Stimulated activated naive B cell treated with anti-CD40 and anti-IgM and Interleukin-4, amounts not matched to agents 10 μg/mL and 1 μg/mL and 100 μg/mL, for 72 hours (primary cell): ENCODE measurements around the gene RWDD4.

Source experiments
- ATAC-seq, 2 donors: fragments of 150-1000 bp; cut with Tn5 transposase; replicated peaks; 2 replicates each; pipeline ENCODE4 v1.10.0; 2021; ENCODE audit warnings: moderate library complexity in 1 of 2
- DNase-seq: peaks from one replicate; pipeline ENCODE4 v3.0.0; 2021
- H3K27ac Mint-ChIP-seq: one replicate; pipeline ENCODE4 v1.8.0; 2022; ENCODE audit warnings: mild to moderate bottlenecking, mixed read lengths
- H3K27me3 Mint-ChIP-seq, 2 donors: one replicate each; pipeline ENCODE4 v1.8.0; 2022; ENCODE audit warnings: mixed read lengths in 2 of 2
- H3K36me3 Mint-ChIP-seq, 2 donors: one replicate each; pipeline ENCODE4 v1.8.0; 2022; ENCODE audit warnings: mixed read lengths in 2 of 2, mild to moderate bottlenecking in 1 of 2
- H3K4me1 Mint-ChIP-seq, 2 donors: one replicate each; pipeline ENCODE4 v1.8.0; 2022; ENCODE audit warnings: mixed read lengths in 2 of 2, mild to moderate bottlenecking in 1 of 2
- H3K4me3 Mint-ChIP-seq, 2 donors: one replicate each; pipeline ENCODE4 v1.8.0; 2022; ENCODE audit warnings: mild to moderate bottlenecking in 2 of 2, mixed read lengths in 2 of 2, moderate library complexity in 1 of 2
- H3K9me3 Mint-ChIP-seq, 2 donors: one replicate each; pipeline ENCODE4 v1.8.0; 2022; ENCODE audit warnings: mixed read lengths in 2 of 2, mild to moderate bottlenecking in 1 of 2

Gene RWDD4

DNA sequence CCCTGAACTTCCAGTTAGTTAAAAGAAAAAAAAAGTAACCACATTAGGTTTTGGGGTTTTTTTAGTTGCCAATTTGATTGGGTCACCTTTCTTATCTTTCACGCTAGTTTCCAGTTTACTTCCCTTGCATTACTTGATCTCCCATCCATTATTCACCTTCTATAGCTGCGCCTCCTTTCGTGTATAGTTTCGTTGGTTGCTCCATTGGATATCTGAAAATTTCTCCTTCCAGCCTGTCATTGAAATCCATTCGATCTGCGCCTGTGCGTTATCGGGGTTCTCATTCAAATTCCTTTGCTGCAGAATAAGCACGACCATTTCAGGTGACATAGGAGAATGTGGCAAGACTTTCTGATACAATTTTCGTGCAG is 872 bp upstream of the RWDD4 start:
- H3K4me3 Mint-ChIP-seq = peak overlapping the region; percentile 86 to 98
- peak overlapping the region; percentile 96 for H3K27ac Mint-ChIP-seq
- peaks cover 19 to 38% of the 10 kb centered on the region in 2 donors for H3K4me1 Mint-ChIP-seq
- H3K36me3 Mint-ChIP-seq = peaks cover 3 to 11% of the 10 kb centered on the region in 2 donors
- DNase-seq (no peak), ATAC-seq (no peak)
- no peaks in the 10 kb centered on the region for H3K9me3 Mint-ChIP-seq
- no peaks in the 10 kb centered on the region for H3K27me3 Mint-ChIP-seq

DNA sequence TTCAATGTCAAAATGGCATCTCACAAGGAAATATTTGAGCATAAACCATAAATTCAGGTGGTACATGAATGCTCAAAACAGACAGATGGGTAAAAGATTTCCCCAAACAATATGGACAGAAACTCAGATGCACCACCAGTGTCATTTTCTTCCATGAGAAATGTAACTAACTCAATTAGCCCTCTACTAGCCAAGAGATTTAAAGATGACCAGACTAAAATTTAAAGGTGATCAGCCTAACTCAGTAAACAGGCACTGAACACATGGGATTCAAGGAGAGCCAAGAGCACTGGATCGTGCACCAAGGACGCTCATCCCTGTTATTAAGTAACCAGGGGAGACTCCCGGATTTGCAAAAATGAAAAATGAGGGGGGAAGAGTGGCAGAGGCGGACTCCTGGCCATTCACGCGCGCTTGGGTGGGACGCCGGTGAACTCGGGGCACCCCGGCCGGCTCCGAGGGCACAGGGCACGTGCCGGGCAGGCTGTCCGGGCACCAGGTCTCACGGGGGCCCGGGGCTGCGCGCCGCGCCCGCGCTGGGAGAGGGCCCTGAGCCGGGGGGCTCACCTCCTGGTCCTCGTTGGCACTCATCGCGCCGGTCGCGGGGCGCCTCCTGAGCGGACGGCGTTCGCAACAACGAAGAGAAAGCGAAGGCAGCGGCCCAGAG is 490 bp downstream of the RWDD4 start:
- no peak for DNase-seq

DNA sequence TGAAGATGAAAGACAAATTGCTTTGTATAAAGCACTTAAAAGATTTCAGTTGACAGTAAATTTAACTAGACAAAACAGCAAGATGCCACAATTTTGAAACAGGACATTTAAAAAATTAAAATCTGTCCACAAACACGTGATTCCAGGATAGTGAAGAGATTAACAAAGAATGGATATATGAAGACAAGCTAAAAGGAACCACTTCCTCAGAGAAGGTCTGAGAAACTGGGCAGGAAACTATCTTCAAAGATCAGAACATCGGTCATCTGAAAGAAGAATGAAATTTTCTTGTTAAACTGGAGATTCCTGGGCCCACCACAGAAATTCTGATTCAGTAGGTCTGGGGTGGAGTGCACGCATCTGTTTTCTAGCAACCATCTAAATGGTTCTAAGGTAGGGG is 1.4 kb downstream of the RWDD4 start:
- H3K27me3 Mint-ChIP-seq = no peaks in the 10 kb centered on the region
- H3K27ac Mint-ChIP-seq = no peak overlapping the region
- ATAC-seq (no peak), DNase-seq (no peak)
- peak overlapping the region; percentile 86 to 98 for H3K4me3 Mint-ChIP-seq
- H3K36me3 Mint-ChIP-seq = peaks cover 15 to 25% of the 10 kb centered on the region in 2 donors
- no peaks in the 10 kb centered on the region for H3K9me3 Mint-ChIP-seq
- peaks cover 19 to 32% of the 10 kb centered on the region in 2 donors for H3K4me1 Mint-ChIP-seq

More for the DNA sequence above, 490 bp downstream of the RWDD4 start:
- Mint-ChIP-seq H3K27me3 (no peaks in the 10 kb centered on the region), H3K4me3 (peak overlapping the region; percentile 86 to 98), H3K9me3 (no peaks in the 10 kb centered on the region), H3K36me3 (peaks cover 8 to 17% of the 10 kb centered on the region in 2 donors), H3K27ac (peak overlapping the region; percentile 96), H3K4me1 (peaks cover 19 to 32% of the 10 kb centered on the region in 2 donors)
- ATAC-seq = peak; percentile 36 to 41

DNA sequence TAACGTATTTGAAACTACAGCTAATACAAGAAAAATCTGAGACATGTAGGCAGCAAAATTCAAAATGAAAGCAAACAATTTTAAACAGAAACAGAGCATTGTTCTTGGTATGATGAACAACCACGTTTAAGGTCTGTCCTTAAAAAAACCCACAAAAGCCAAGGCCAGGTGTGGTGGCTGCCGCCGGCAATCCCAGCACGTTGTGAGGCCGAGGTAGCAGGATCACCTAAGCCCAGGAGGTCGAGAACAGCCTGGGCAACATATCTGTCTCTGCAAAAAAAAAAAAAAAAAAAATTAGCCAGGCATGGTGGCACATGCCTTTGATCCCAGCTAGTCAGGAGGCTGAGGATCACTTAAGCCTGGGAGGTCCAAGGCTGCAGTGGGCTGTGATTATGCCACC is 13.7 kb downstream of the RWDD4 start:
- H3K9me3 Mint-ChIP-seq = no peaks in the 10 kb centered on the region
- H3K4me1 Mint-ChIP-seq = no peaks in the 10 kb centered on the region
- no peak overlapping the region for H3K4me3 Mint-ChIP-seq
- H3K36me3 Mint-ChIP-seq = peaks cover 20 to 22% of the 10 kb centered on the region in 2 donors
- ATAC-seq = no peak
- DNase-seq = no peak
- H3K27ac Mint-ChIP-seq = no peak overlapping the region
- no peaks in the 10 kb centered on the region for H3K27me3 Mint-ChIP-seq

DNA sequence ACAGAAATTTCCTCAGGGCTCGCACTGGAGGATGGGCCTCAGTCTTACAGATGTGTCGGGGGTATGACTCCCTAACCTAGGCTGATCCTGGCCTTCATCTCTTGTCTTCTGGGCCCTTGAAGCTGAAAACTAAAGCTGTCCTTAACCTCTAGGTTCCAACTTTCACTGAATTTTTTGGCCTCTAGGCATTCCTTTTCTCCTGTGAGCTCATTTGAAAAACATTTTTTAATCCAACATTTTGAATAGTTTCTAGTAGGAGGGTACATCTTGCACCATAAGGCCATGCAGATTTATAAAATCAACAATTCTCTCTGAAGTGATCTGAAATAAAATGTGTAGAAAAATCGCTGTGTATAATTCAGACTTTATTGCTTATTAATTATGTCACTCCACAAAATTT is 19.7 kb downstream of the RWDD4 start:
- H3K27ac Mint-ChIP-seq = no peak overlapping the region
- no peaks in the 10 kb centered on the region for H3K27me3 Mint-ChIP-seq
- H3K9me3 Mint-ChIP-seq = no peaks in the 10 kb centered on the region
- no peak for DNase-seq
- ATAC-seq = no peak
- no peaks in the 10 kb centered on the region for H3K4me1 Mint-ChIP-seq
- peaks cover 13 to 20% of the 10 kb centered on the region in 2 donors for H3K36me3 Mint-ChIP-seq
- H3K4me3 Mint-ChIP-seq = no peak overlapping the region

DNA sequence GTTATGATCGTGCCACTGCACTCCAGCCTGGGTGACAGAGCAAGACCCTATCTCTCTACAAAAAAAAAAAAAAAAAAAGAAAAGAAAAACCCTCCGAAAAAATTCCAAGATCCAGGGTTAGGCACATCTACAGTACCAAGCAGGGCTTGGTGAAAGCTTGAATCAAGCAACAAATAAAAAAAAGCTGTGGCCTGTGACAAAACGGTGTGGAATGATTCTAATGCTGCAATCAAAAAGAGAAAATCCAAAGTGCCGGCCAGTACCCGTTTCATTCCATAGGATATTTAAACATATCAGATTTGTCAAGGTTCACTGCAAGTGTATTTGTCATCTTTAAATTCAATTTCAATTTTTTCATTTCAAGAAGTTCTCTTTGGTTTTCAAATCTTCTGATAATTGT is 20.5 kb downstream of the RWDD4 start:
- ATAC-seq (no peak), DNase-seq (no peak)
- H3K27ac Mint-ChIP-seq = no peak overlapping the region

DNA sequence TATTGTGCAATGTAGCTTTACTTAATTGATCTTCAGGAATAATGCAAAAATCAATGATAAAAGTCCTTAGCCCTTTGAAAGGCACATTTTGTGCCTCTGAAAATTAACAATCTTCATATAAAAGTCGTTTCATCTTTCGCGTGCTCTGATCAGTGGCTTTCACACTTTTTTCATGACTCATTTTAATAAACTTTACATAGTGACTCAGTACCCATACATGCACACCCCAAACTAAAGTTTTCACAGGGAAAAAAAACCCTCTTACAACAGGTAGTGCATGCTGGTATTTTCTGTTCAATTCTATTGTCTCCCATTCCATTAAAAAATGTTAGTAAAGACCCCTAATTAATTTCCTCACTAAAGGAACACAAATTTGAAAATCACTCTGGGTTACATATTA is 21.5 kb downstream of the RWDD4 start:
- ATAC-seq = no peak
- no peaks in the 10 kb centered on the region for H3K4me1 Mint-ChIP-seq
- no peak overlapping the region for H3K27ac Mint-ChIP-seq
- H3K36me3 Mint-ChIP-seq = peaks cover 7 to 9% of the 10 kb centered on the region in 2 donors
- no peaks in the 10 kb centered on the region for H3K9me3 Mint-ChIP-seq
- DNase-seq = no peak
- H3K4me3 Mint-ChIP-seq = no peak overlapping the region
- H3K27me3 Mint-ChIP-seq = no peaks in the 10 kb centered on the region

More for the DNA sequence above, 20.5 kb downstream of the RWDD4 start:
- no peaks in the 10 kb centered on the region for H3K27me3 Mint-ChIP-seq
- no peaks in the 10 kb centered on the region for H3K9me3 Mint-ChIP-seq
- no peaks in the 10 kb centered on the region for H3K4me1 Mint-ChIP-seq
- H3K36me3 Mint-ChIP-seq = peaks cover 9 to 13% of the 10 kb centered on the region in 2 donors
- no peak overlapping the region for H3K4me3 Mint-ChIP-seq

DNA sequence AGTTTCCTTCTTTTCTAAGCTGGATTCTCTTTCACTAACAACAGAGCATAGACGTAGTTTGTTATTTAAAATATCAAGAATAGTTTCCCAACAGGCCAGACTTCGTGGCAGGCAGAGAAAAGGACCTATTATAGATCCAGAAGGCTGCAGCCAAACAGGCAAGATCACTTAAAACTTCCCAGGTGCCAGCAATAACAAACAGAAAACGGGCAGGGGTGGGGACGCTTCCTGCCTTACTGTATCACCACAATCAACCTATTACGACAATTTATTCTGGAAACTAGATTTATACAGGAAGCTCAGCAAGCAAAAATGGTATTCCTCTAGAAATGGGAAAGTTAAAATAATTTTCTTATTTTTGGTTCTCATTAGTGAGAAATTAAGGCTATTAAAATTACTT is 22.1 kb downstream of the RWDD4 start:
- Mint-ChIP-seq H3K4me3 (no peak overlapping the region), H3K4me1 (no peaks in the 10 kb centered on the region), H3K27me3 (no peaks in the 10 kb centered on the region), H3K36me3 (peaks cover 4 to 5% of the 10 kb centered on the region in 2 donors), H3K9me3 (no peaks in the 10 kb centered on the region), H3K27ac (no peak overlapping the region)
- ATAC-seq (no peak), DNase-seq (no peak)

DNA sequence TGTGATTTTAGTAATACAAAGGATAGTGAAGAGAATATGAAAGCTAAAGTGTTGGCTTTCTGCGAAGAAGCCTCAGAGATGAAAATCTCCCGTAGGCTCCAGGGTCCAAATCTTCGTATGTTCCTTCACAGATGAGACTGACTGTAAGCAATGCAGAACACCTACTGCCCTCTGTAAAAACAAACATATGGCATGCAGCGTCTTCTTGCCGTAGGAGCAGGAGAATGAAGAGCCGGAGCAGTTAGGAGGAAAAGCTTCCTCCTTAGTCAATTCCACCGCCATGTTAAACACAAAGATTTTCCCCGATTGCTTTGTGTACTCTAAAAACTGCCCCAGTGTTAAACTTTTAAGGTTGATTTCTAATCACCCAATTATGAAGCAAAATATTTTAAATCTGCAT is 22.5 kb downstream of the RWDD4 start:
- no peak for ATAC-seq
- Mint-ChIP-seq H3K27me3 (no peaks in the 10 kb centered on the region), H3K4me1 (no peaks in the 10 kb centered on the region), H3K27ac (no peak overlapping the region), H3K9me3 (no peaks in the 10 kb centered on the region), H3K4me3 (no peak overlapping the region), H3K36me3 (peaks cover 4 to 5% of the 10 kb centered on the region in 2 donors)
- no peak for DNase-seq

DNA sequence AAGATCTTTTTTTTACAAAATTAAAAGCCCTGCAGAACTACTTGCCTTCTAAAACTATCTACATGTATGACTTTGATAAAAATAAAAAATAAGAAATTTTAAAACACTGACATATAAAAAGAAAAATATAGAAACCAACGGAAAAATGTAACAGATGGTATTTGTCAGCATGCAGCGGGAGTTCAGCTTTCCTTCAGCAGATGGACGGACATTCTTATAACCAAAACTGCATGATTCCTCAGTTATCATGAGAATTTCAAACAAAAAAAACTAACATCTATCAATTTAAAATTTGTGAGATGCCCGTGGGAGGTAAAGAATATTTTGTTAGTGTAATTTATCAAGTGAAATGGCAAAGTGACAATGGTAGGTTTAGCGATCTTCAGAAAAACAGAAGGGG is 23.2 kb downstream of the RWDD4 start:
- no peak for ATAC-seq
- H3K4me3 Mint-ChIP-seq = no peak overlapping the region
- H3K27me3 Mint-ChIP-seq = no peaks in the 10 kb centered on the region
- no peaks in the 10 kb centered on the region for H3K4me1 Mint-ChIP-seq
- H3K9me3 Mint-ChIP-seq = no peaks in the 10 kb centered on the region
- H3K27ac Mint-ChIP-seq = no peak overlapping the region
- H3K36me3 Mint-ChIP-seq = peaks cover 0 to 2% of the 10 kb centered on the region in 2 donors
- DNase-seq = no peak

DNA sequence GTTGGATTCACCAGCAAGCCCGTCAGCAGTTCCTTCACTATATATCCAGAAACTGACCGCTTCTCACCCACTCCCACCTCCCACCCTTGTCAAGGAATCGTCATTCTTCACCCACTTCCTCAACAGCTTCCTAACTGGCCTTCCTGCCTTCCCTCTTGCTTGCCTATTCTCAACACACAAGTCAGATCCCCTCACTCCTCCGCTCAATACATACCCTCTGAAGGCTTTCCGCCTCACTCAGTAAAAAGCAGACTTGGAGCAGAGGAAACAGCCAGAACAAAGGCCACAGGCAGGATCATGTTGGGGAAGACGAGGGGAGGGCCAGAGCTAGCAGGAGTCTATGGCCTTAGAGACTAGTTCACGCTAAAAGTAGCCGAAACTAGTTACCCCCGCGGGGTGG is 23.7 kb downstream of the RWDD4 start:
- Mint-ChIP-seq H3K4me3 (no peak overlapping the region), H3K4me1 (no peaks in the 10 kb centered on the region), H3K36me3 (peaks cover 0 to 2% of the 10 kb centered on the region in 2 donors), H3K9me3 (no peaks in the 10 kb centered on the region), H3K27ac (no peak overlapping the region), H3K27me3 (no peaks in the 10 kb centered on the region)
- no peak for ATAC-seq
- DNase-seq = no peak

DNA sequence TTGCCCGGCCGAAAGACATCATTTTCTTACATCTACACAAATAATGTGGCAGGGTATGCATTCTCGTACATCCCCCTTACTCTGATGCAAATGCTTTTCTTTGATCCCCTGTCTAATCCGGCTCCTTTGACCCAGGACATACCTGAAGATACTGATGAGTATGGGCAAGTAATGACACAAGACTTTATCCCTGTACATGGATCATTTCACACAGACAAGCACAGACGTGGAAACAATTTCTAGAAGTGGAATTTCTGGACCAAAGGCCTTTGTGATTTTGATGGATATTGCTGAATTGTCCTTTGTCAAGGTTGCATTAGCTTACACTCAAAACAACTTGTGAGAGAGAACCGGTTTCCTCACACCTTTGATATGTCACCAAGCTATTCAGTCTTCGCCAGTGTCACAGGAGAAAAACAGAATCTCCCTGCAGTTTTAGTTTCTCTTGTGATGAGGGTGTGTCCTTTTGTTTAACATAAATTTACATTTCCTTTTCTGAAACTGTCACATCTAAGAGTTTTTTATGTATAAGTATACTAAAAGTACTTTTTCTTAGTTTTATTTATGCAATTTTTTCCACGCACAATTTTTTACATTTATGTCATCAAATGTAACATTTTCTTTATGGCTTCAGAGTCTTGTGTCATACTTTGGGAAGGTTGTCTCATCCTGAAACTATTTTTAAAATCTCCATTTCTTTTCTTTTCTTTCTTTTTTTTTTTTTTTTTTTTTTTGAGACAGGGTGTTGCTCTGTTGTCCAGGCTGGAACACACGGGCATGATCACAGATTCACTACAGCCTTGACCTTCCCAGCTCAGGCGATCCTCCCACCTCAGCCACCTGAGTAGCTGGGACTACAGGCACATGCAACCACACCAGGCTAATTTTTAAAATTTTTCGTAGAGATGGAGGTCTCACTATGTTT is 25.2 kb downstream of the RWDD4 start:
- no peaks in the 10 kb centered on the region for H3K27me3 Mint-ChIP-seq
- no peak overlapping the region for H3K27ac Mint-ChIP-seq

DNA sequence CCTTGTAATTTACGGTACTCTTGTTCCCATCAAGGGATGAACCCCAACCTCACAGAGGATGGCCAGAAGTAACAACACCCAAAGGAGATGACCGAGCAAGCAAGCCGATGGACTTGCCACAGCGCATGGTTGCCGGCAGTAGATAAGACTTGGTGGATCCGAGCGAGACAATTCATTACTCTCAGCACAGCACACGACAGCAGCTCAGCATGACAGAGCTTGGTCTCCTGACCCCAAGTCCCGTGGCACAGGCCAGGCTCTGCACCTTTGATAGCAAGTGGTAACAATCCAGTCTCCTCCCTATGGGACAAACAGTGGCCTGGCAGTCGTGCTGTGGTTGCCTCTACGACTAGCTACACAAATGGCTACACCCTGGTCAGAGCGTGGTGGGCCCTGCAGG is 26.3 kb downstream of the RWDD4 start:
- Mint-ChIP-seq H3K27ac (no peak overlapping the region), H3K27me3 (no peaks in the 10 kb centered on the region), H3K4me3 (no peak overlapping the region), H3K36me3 (peaks cover 0 to 2% of the 10 kb centered on the region in 2 donors), H3K9me3 (no peaks in the 10 kb centered on the region), H3K4me1 (no peaks in the 10 kb centered on the region)
- ATAC-seq (no peak), DNase-seq (no peak)

More for the DNA sequence above, 25.2 kb downstream of the RWDD4 start:
- H3K4me3 Mint-ChIP-seq = no peak overlapping the region
- DNase-seq = no peak
- no peaks in the 10 kb centered on the region for H3K4me1 Mint-ChIP-seq
- no peak for ATAC-seq
- no peaks in the 10 kb centered on the region for H3K9me3 Mint-ChIP-seq
- H3K36me3 Mint-ChIP-seq = peaks cover 0 to 2% of the 10 kb centered on the region in 2 donors

DNA sequence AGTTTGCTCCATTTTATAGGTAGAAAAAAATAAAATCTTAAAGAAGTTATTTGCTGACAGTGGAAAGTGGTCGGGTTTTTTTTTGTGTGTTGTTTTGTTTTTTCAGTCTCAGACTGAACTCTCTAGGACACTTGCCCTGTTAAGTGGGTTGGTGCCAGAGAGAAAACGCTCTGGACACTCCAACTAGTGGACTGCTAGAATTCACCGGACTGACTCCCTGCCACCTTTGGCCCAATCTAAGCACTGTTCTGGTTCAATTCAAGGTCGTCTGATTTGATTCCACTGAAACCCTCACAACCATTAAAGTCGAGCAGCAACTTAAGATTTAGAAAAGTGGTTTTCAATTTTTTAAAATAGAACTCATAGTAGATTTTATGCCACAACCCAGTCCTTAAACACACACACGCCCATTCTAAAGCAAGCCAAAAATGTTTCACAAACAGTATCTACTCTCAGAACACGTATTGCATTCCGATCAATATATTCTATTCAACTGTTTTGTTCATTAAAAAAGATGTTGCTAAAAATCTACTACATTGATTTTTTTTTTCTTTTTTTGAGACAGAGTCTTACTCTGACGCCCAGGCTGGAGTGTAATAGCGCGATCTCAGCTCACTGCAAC is 27.3 kb downstream of the RWDD4 start:
- Mint-ChIP-seq H3K27me3 (no peaks in the 10 kb centered on the region), H3K4me3 (no peak overlapping the region), H3K27ac (no peak overlapping the region), H3K9me3 (no peaks in the 10 kb centered on the region), H3K36me3 (peaks cover 0 to 1% of the 10 kb centered on the region in 2 donors), H3K4me1 (no peaks in the 10 kb centered on the region)
- DNase-seq (no peak), ATAC-seq (no peak)
